Urothelium cell line (cell line): Measurements from ENCODE around the gene OR56A4.

Source experiments
- DNase-seq: peaks from one replicate; pipeline ENCODE4 v3.0.0; 2011; ENCODE audit warnings: low spot score, mixed read lengths
- FAIRE-seq: peaks from 2 replicates; lab custom pipeline; 2011; peaks lifted over from hg19 to GRCh38; lab: Jason Lieb, UNC

OR56A4 gene

DNA sequence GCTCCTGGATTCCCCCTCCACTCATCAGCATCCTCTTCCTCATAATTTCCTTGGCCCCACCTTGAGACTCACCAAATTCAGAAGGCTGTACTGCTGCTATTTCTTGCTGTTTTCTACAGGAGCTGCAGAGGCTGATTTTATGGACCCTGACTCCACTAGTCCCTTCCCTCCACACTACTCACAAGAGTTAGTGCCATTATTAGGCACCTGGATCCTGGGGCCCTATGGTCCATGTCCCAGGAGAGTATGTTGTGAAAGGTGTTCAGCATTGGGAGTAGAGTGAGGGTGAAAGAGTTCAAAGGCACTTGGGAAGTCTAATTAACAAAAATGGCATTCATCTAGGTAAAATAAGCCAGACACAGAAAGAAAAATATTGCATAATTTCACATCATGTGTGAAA, at the start of gene OR56A4:
TSS of gene OR56A4 (minus strand) at position 101 of the 400 bp plus-strand sequence. CDS start 3,954 bp downstream, outside the sequence.
- FAIRE-seq (no peak), DNase-seq (no peak)

DNA sequence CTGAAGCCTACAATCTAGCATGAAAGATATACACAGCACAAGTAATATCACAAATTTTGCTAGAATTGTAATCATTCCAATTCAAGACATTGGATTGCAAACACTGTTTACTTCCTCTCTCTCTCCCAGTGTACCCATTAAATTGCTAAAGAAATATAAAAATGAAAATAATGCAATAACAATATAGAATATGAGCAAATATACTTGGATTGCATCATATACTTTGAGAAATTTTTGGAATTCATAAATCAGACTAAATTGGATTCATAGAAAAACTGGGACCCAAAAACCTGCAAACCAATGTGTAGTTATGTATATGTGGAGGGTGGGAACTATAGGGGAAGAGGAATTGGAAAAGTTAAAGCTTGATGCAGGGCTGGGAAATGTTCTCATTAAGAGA, 48.8 kb upstream of the OR56A4 start:
- DNase-seq (no peak), FAIRE-seq (no peak)

GRCh38 chr11:6052374-6052773, 45.6 kb upstream of the OR56A4 start:
- no peak for FAIRE-seq
- DNase-seq = no peak

GRCh38 chr11:6040874-6041273, 34.1 kb upstream of the OR56A4 start:
- DNase-seq (no peak), FAIRE-seq (no peak)

GRCh38 chr11:6030708-6031405, 24.1 kb upstream of the OR56A4 start, which contains the start of gene OR56A1:
TSS of gene OR56A1 (minus strand) at chr11:6030758. CDS start at chr11:6027692, 3,066 bp downstream.
- DNase-seq = no peak
- no peak for FAIRE-seq

- DNase-seq (no peak), FAIRE-seq (no peak)
Observed at GRCh38 chr11:6027501-6027900, 20.8 kb upstream of the OR56A4 start.

DNA sequence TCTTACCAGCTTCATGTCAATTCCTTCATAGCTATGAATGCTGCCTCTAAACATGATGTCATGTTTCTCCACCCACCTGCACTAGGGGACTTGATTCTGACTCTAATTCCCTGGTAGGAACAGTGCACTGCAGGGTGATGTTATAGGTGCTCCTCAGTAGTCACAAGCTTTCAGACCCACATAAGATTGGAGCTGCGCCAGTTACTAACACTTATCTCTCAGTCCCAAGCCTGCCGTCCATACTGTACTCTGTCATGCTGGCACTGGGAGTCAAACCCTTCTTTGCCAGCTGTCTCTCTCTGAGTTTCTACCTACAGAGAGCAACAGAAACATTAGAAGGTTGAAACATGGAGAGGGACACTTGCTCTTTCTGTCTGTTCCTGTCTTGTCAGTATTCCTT, 18.3 kb upstream of the OR56A4 start:
- DNase-seq (no peak), FAIRE-seq (no peak)

- DNase-seq = peak; percentile 38
- no peak for FAIRE-seq
Observed at GRCh38 chr11:6022956-6023355, 16.2 kb upstream of the OR56A4 start.

GRCh38 chr11:6013042-6013441, 6.3 kb upstream of the OR56A4 start:
- no peak for DNase-seq

GRCh38 chr11:6012035-6012668, 5.4 kb upstream of the OR56A4 start:
- no peak for FAIRE-seq

More at GRCh38 chr11:6013042-6013441, 6.3 kb upstream of the OR56A4 start:
- no peak for FAIRE-seq

GRCh38 chr11:6006395-6006794, 351 bp downstream of the OR56A4 start:
- DNase-seq = no peak
- no peak for FAIRE-seq

More at GRCh38 chr11:6012035-6012668, 5.4 kb upstream of the OR56A4 start:
- no peak for DNase-seq

DNA sequence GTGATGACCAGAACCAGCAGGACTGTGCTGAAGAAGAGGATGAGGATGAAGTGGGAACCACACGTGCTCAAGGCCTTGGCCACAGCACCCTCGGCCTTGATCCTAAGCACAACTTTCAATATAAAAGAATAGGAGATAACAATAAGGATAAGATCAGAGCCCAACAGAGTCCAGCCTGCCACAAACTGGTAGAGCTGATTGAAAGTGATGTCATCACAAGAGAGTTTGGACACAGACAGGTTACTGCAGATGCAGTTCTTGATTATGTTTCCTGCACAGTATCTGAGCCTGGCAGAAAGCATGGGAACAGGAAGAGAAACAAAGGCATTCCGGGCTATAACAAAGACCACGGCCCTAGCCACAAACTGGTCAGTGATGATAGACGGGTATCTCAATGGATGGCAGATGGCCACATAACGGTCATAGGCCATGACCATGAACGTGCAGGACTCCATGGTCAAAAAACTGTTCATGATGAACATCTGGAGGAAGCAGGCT, 4.5 kb downstream of the OR56A4 start:
- DNase-seq (no peak), FAIRE-seq (no peak)

DNA sequence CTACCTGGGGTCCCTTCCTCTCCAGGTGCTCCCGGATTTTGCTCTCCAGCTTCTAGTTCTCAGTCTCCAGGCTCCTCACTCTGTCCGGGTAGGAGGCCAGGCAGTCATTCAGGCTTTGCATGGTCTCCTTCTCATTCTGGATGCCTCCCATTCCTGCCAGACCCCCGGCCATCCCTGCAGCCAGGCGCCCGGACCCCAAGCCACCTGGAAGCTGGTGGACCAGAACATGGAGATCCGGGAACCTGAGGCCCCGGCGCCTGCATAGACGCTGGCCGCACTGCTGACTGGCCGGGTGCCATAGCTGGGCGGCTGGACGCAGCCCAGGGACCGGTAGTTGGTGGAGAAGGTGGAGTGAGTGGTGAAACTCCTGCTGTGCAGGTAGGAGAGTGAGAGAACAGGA, 12.0 kb downstream of the OR56A4 start:
- DNase-seq (no peak), FAIRE-seq (no peak)

DNA sequence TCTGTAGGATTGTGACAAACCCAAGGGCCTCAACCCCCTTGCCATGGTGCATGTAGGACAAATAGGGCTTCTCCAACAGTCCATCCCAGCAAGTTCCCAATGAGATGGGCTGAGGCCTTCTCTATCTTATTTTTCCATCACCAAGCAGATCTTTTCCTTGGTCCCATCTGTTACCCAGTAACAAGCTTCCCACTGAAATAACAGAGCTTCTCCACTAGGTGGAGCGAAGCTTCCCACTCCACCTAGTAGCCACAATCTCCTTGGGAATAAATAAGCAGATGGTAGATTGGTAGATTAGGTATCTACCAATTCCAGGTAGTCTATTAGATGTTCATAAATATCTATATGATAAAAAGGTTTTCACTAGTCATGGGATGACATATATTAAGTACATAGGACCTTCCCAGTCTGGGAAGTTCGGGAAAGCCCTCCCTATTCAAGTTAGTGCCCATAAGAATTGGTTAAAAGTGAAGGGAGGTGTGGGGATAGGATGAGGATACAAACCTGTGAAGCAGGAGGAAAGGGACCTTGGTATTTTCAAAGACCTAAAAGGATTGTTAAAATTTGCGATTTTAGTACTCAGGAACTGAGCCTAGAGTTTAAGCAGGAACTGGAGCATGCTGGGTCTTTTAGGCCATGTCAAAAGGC, 14.0 kb downstream of the OR56A4 start:
- DNase-seq (peak; percentile 30), FAIRE-seq (no peak)

- no peak for FAIRE-seq
- no peak for DNase-seq
Observed at GRCh38 chr11:5992150-5992549, 14.6 kb downstream of the OR56A4 start.

DNA sequence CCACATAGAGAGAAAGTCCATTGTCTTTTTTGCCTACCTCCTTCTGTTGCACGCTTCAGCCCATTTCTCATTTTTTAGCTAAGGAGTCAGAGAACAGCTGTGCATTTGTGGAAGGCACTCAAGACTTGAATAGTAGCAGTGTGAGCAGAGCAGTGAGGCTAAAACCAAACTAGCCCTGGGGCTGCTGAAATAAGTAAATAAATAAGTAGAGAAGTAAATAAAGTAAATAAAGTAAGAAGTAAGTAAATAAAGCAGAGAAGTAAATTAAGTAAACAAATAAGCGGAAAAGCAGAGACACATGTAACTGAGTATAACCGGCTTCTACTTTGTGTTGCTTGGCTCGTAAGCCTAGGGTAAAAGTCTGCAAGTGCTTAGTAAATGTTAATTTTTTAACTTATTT, 17.5 kb downstream of the OR56A4 start:
- no peak for FAIRE-seq

GRCh38 chr11:5986885-5987284, 19.9 kb downstream of the OR56A4 start, which contains the start of gene OR52L1:
TSS of gene OR52L1 (minus strand) at chr11:5986985. CDS start at chr11:5986930, 55 bp downstream.
- DNase-seq (no peak), FAIRE-seq (no peak)

More for the DNA sequence above, 17.5 kb downstream of the OR56A4 start:
- DNase-seq = no peak

- DNase-seq (no peak), FAIRE-seq (no peak)
Observed at GRCh38 chr11:5983443-5983842, 23.3 kb downstream of the OR56A4 start.

GRCh38 chr11:5973530-5973929, 33.2 kb downstream of the OR56A4 start:
- DNase-seq (no peak), FAIRE-seq (no peak)

DNA sequence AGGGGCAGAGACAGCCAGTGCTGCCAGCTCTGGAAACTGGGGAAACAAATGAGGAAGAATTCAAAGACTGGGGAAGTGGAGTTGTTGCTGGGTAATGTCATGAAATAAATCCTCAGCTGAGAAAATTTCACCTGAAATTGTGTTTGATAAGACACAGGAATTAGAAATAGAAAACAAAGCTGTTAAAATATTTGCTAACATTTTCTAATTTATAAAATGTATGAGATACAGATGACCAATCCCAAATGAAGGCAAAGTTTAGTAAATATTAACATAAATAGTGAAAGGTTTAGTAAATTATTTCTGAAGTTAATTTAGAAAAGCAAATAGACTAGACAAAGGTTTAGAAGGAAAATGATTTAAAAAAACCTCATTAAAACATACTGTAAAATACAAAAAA, 38.4 kb downstream of the OR56A4 start, which contains the start of gene OR56A5:
TSS of gene OR56A5 (minus strand) at position 101 of the 400 bp plus-strand sequence. CDS start at position 101, 0 bp downstream.
- FAIRE-seq (no peak), DNase-seq (no peak)

DNA sequence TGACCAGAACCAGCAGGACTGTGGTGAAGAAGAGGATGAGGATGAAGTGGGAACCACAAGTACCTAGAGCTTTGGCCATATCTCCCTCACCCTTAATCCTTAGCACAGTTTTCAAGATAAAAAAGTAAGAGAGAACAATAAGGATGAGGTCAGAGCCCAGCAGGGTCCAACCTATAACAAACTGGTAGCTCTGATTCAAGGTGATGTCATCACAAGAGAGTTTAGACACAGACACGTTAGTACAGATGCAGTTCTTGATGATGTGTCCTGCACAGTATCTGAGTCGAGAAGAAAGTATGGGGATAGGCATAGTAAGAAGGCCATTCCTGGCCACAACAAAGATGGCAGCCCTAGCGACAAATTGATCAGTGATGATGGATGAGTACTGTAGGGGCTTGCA, 39.0 kb downstream of the OR56A4 start:
- no peak for DNase-seq
- FAIRE-seq = no peak
